K562 (cell line): ENCODE measurements around the gene SLC34A3. TPM values are rescaled to one million over a fixed set of nuclear protein-coding genes. Genes with fewer than 3 reads are reported as not detected.

ENCODE experiments used
- ATF3 ChIP-seq, 2 experiments: fragments of 450-650 bp in 1 of 2; sonication (generic) in 1 of 2; formaldehyde crosslinking in 1 of 2; IDR thresholded peaks in 1 of 2; conservative IDR thresholded peaks in 1 of 2; 2 replicates each; pipeline versions ENCODE4 v1.6.1 to v1.8.1; 2016 to 2023; ENCODE audit warnings: mild to moderate bottlenecking in 2 of 2, moderate library complexity in 2 of 2, inconsistent platforms in 1 of 2, missing genetic modification reagents in 1 of 2
- E2F6 ChIP-seq, 2 experiments: IDR thresholded peaks; 2 replicates each; pipeline ENCODE4 v1.6.1; 2011; ENCODE audit warnings: borderline replicate concordance in 1 of 2, control low read depth in 1 of 2, low read depth in 1 of 2, low read length in 1 of 2, mild to moderate bottlenecking in 1 of 2, mixed read lengths in 1 of 2, moderate library complexity in 1 of 2; ENCODE audit not compliant: insufficient read depth in 1 of 2, insufficient read length in 1 of 2, poor library complexity in 1 of 2, severe bottlenecking in 1 of 2; ENCODE audit errors: extremely low read depth in 1 of 2
- MLLT1 ChIP-seq, 2 experiments: fragments of 450-650 bp; IDR thresholded peaks; 2 replicates each; pipeline ENCODE4 v1.6.1; 2016
- PRDM10 ChIP-seq: fragments of 450-650 bp; IDR thresholded peaks from 2 replicates; pipeline ENCODE4 v1.6.1; 2018; ENCODE audit not compliant: partially characterized antibody
- SIX5 ChIP-seq, 2 experiments: IDR thresholded peaks; 2 replicates each; pipeline ENCODE4 v1.6.1; 2011; ENCODE audit warnings: low read length in 2 of 2, borderline replicate concordance in 1 of 2, low read depth in 1 of 2, mild to moderate bottlenecking in 1 of 2, moderate library complexity in 1 of 2; ENCODE audit not compliant: insufficient read depth in 1 of 2
- SRSF9 ChIP-seq: fragments of 200-400 bp; formaldehyde crosslinking; IDR thresholded peaks from 2 replicates; pipeline ENCODE4 v1.6.1; 2017; ENCODE audit warnings: low read depth, low read length, borderline replicate concordance
- STAT5A ChIP-seq: IDR thresholded peaks from 2 replicates; pipeline ENCODE4 v1.6.1; 2012; ENCODE audit warnings: low read length, inconsistent platforms, borderline replicate concordance
- XRCC5 ChIP-seq: fragments of 200-400 bp; formaldehyde crosslinking; IDR thresholded peaks from 2 replicates; pipeline ENCODE4 v1.6.1; 2017; ENCODE audit warnings: low read depth, mild to moderate bottlenecking, low read length
- ZBTB17 ChIP-seq: fragments of 450-650 bp; formaldehyde crosslinking; IDR thresholded peaks from 2 replicates; pipeline ENCODE4 v1.4.0; 2020; ENCODE audit warnings: mild to moderate bottlenecking
- ZKSCAN1 ChIP-seq: fragments of 150-350 bp; IDR thresholded peaks from 2 replicates; pipeline ENCODE4 v1.6.1; 2016; ENCODE audit warnings: low read depth, low read length
- ZNF589 ChIP-seq: fragments of 200-800 bp; sonication (Bioruptor generic); IDR thresholded peaks from 2 replicates; pipeline ENCODE4 v1.6.1; 2016; ENCODE audit warnings: low read depth, missing genetic modification characterization, missing compliant biosample characterization
- polyA plus RNA-seq, 8 experiments: library from polyadenylated mRNA; depleted of rRNA in 4 of 8; stranded (reverse) in 5 of 8; unstranded in 3 of 8; fragments of >200 nt; fragmentation: Nextera tagmentation in 2 of 8; fragmentation: Illumina TruSeq in 1 of 8; extraction: Ambion mirVana in 2 of 8; extraction: Trizol in 1 of 8; gene quantifications; 2 replicates each; pipeline versions ENCODE4 v1.2.1 to v1.2.3, GENCODE V29; 2011 to 2014; ENCODE audit warnings: inconsistent platforms in 1 of 8, missing spikeins in 1 of 8
- total RNA-seq, 7 experiments: library from RNA; depleted of rRNA in 6 of 7; stranded (reverse); fragments of >200 nt in 6 of 7; fragmentation: Illumina TruSeq in 2 of 7; extraction: Trizol in 2 of 7; gene quantifications; 2 replicates each; pipeline versions ENCODE4 v1.2.1 to v1.2.3, GENCODE V29; 2011 to 2021; ENCODE audit warnings: low replicate concordance in 1 of 7

Gene SLC34A3
- total and polyA plus RNA-seq, 9 of the 15 experiments (the other 6 are each of a cell fraction or from before 2014, with no cell fraction given) = not detected

- no peak for TF ChIP-seq MLLT1 (IDR thresholded peaks at IDR 0.05)
- TF ChIP-seq SRSF9 = no peak
- no peak for TF ChIP-seq STAT5A
- TF ChIP-seq ZBTB17 = no peak
- TF ChIP-seq SIX5 (IDR thresholded peaks at IDR 0.05; ENCODE audit: borderline replicate concordance in 1 of 2, insufficient read depth in 1 of 2, low read depth in 1 of 2, low read length in 2 of 2) = no peak
- no peak for TF ChIP-seq PRDM10
- no peak for TF ChIP-seq ZNF589 (CRISPR knock-in tag)
- 0 out of 2 replicates have a peak, but pooled peaks have one; percentile 47 for TF ChIP-seq ZKSCAN1
- TF ChIP-seq ATF3 (IDR thresholded peaks at IDR 0.05) = no peak
- no peak for TF ChIP-seq ATF3 (CRISPR knock-in tag; conservative IDR thresholded peaks at IDR 0.05)
- TF ChIP-seq E2F6 (IDR thresholded peaks at IDR 0.05; ENCODE audit: borderline replicate concordance in 1 of 2, extremely low read depth in 1 of 2, insufficient read depth in 1 of 2, insufficient read length in 1 of 2, low read depth in 1 of 2, low read length in 1 of 2, poor library complexity in 1 of 2, severe bottlenecking in 1 of 2) = peak in 1 of 2 experiments; percentile 38
- TF ChIP-seq XRCC5 = no peak
These were observed 13.2 kb upstream of the SLC34A3 start (continued) for GRCh38 chr9:137217276-137218211.
